OCI-LY7 (cell line): Measurements from ENCODE around the gene KCNH1. TPM values are rescaled to one million over a fixed set of nuclear protein-coding genes. Genes with fewer than 3 reads are reported as not detected.

ENCODE experiments used
- Bru-seq: library from RNA; stranded (reverse); fragments of 400-500 nt; gene quantifications from one replicate; lab custom pipeline; 2021; lab: Mats Ljungman, UMichigan
- BruChase-seq, 2 experiments: library from RNA; stranded (reverse); fragments of 400-500 nt; gene quantifications; one replicate each; lab custom pipeline; 2021; lab: Mats Ljungman, UMichigan
- BruUV-seq: library from RNA; stranded (reverse); fragments of 400-500 nt; replicated peaks from 2 replicates; lab custom pipeline; 2021; lab: Mats Ljungman, UMichigan
- CTCF ChIA-PET: fragments of 300-600 bp; sonication (Branson Sonifier 250); formaldehyde crosslinking; loops from one replicate; lab custom pipeline; 2022; ENCODE audit warnings: antibody characterized with exemption; ENCODE audit not compliant: unreplicated experiment; lab: Charles Lee
- POLR2A ChIA-PET: fragments of 300-600 bp; sonication (Branson Sonifier 250); formaldehyde crosslinking; loops from one replicate; lab custom pipeline; 2022; ENCODE audit warnings: antibody characterized with exemption; lab: Charles Lee
- DNase-seq: peaks from one replicate; pipeline ENCODE4 v3.0.0-alpha.2; 2015; ENCODE audit warnings: low spot score
- H2AFZ ChIP-seq: fragments of 200-600 bp; sonication (generic), shearing (Covaris generic); 2 replicates; pipeline ENCODE4 v1.6.1; 2014; ENCODE audit warnings: mild to moderate bottlenecking, antibody characterized with exemption, low read length, moderate library complexity
- H3K27ac ChIP-seq: fragments of 200-600 bp; sonication (generic); 2 replicates; pipeline ENCODE4 v1.5.1; 2014; ENCODE audit warnings: mixed run types, low read depth, mild to moderate bottlenecking, moderate library complexity, low read length, inconsistent platforms; ENCODE audit not compliant: poor library complexity, severe bottlenecking
- H3K36me3 ChIP-seq: fragments of 200-600 bp; sonication (generic); 2 replicates; pipeline ENCODE4 v1.6.1; 2014; ENCODE audit warnings: mild to moderate bottlenecking, antibody characterized with exemption, low read length, moderate library complexity, mixed read lengths; ENCODE audit not compliant: insufficient read depth
- H3K4me1 ChIP-seq: fragments of 200-600 bp; sonication (generic); 2 replicates; pipeline ENCODE4 v1.5.1; 2014; ENCODE audit warnings: mild to moderate bottlenecking, low read length; ENCODE audit not compliant: insufficient read depth, poor library complexity, severe bottlenecking
- H3K4me2 ChIP-seq: fragments of 200-600 bp; sonication (generic); 2 replicates; pipeline ENCODE4 v1.6.1; 2014; ENCODE audit warnings: mild to moderate bottlenecking, low read length
- H3K4me3 ChIP-seq: fragments of 200-600 bp; sonication (generic); 2 replicates; pipeline ENCODE4 v1.5.1; 2014; ENCODE audit warnings: mild to moderate bottlenecking, low read depth, low read length; ENCODE audit not compliant: poor library complexity, severe bottlenecking
- H3K79me2 ChIP-seq: fragments of 200-600 bp; sonication (generic); 2 replicates; pipeline ENCODE4 v1.6.1; 2016; ENCODE audit warnings: low read depth, mild to moderate bottlenecking, low read length, moderate library complexity, mixed read lengths; ENCODE audit not compliant: insufficient read depth
- H3K9me2 ChIP-seq: fragments of 200-600 bp; sonication (generic); 2 replicates; pipeline ENCODE4 v1.6.1; 2016; ENCODE audit warnings: mild to moderate bottlenecking, low read length, mixed read lengths; ENCODE audit not compliant: insufficient read depth
- H3K9me3 ChIP-seq: fragments of 200-600 bp; sonication (generic); 2 replicates; pipeline ENCODE4 v1.6.1; 2014; ENCODE audit warnings: mild to moderate bottlenecking, mixed run types, low read length, mixed read lengths
- H4K20me1 ChIP-seq: fragments of 200-600 bp; sonication (generic); 2 replicates; pipeline ENCODE4 v1.6.1; 2014; ENCODE audit warnings: mild to moderate bottlenecking, antibody characterized with exemption, low read length, moderate library complexity, mixed read lengths; ENCODE audit not compliant: insufficient read depth
- EZH2phosphoT487 ChIP-seq: fragments of 200-600 bp; sonication (generic); IDR thresholded peaks from 2 replicates; pipeline ENCODE4 v1.6.1; 2018; ENCODE audit warnings: low read depth, borderline replicate concordance, mild to moderate bottlenecking, mixed run types, antibody characterized with exemption, low read length, moderate library complexity, mixed read lengths
- intact Hi-C: fragments of 100-400 bp; cut with micrococcal nuclease; formaldehyde crosslinking; loops from one replicate; pipeline ENCODE4 v1.10.0; 2022; ENCODE audit not compliant: unreplicated experiment
- long read RNA-seq: library from polyadenylated mRNA; stranded (forward); transcript quantifications from one replicate; pipeline ENCODE4 v2.0.0, GENCODE V29; 2022
- total RNA-seq, 2 experiments: library from RNA; depleted of rRNA in 1 of 2; stranded (reverse); fragments of >200 nt in 1 of 2; shearing (Covaris generic) in 1 of 2; gene quantifications; 2 replicates each; pipeline ENCODE4 v1.2.3, GENCODE V29; 2014 to 2022
- TF ChIP-seq, protein P1 (sequence below): fragments of 200-600 bp; sonication (generic); conservative IDR thresholded peaks from 2 replicates; pipeline ENCODE4 v1.5.1; 2014; ENCODE audit warnings: mild to moderate bottlenecking, antibody characterized with exemption, low read length, moderate library complexity, mixed read lengths

Gene KCNH1, protein sequence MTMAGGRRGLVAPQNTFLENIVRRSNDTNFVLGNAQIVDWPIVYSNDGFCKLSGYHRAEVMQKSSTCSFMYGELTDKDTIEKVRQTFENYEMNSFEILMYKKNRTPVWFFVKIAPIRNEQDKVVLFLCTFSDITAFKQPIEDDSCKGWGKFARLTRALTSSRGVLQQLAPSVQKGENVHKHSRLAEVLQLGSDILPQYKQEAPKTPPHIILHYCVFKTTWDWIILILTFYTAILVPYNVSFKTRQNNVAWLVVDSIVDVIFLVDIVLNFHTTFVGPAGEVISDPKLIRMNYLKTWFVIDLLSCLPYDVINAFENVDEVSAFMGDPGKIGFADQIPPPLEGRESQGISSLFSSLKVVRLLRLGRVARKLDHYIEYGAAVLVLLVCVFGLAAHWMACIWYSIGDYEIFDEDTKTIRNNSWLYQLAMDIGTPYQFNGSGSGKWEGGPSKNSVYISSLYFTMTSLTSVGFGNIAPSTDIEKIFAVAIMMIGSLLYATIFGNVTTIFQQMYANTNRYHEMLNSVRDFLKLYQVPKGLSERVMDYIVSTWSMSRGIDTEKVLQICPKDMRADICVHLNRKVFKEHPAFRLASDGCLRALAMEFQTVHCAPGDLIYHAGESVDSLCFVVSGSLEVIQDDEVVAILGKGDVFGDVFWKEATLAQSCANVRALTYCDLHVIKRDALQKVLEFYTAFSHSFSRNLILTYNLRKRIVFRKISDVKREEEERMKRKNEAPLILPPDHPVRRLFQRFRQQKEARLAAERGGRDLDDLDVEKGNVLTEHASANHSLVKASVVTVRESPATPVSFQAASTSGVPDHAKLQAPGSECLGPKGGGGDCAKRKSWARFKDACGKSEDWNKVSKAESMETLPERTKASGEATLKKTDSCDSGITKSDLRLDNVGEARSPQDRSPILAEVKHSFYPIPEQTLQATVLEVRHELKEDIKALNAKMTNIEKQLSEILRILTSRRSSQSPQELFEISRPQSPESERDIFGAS
- total RNA-seq (2014; rRNA removed; shearing (Covaris generic)) (not detected in 2 replicates), total RNA-seq (2022) (not detected in 2 replicates), Bru-seq, nascent RNA (not detected), BruChase-seq, experiment 1, labeled RNA remaining after a 6-hour chase (percentile 2 among the genes with signal in this experiment), BruChase-seq, experiment 2, labeled RNA remaining after a 2-hour chase (not detected)
- long read RNA-seq, result 0 reads

DNA sequence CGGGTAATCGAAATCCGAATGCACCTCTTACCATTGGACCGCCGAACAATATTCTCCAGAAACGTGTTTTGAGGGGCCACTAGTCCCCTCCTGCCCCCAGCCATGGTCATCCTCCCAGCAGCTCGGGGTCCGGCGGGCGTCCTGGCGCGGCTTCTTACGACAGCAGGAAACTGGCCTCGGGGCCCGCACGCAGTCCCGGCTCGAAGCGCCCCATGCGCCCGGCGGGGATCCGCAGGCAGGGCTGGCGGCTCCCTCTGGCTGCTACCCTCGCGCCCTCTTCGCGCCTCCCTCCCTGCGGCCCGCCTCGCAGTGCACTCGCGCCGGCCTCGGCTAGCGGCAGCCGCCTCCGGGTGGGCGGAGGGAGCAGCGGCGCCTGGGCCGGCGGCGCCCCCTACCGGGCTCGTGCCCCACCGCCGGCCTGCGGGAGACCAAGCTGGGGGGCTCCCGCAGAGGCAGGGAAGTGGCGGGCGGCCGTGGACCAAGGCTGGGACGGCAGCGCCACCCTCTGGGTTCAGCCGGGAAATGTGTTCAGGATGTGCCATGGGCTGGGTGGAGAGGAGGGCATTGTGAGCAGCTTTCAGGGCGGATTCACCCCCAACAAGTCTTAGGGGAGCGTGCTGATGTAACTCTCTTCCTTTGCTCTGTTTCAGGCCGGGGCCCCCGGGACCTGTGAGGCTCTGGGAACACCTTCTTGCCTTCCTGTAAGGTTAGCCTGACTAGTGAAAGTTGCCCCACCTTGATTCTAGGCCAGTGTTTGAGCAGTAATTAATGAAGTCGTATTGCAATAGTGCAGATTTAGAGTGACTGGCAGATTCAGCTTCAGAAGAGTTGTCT lies at the start of gene KCNH1:
TSS of gene KCNH1 (minus strand) at position 313 of the 834 bp plus-strand sequence. CDS start at position 110, 203 bp downstream.
- Histone ChIP-seq H4K20me1 (no peaks in the 10 kb centered on the region), H3K9me3 (no peaks in the 10 kb centered on the region), H3K9me2 (no peaks in the 10 kb centered on the region), H3K4me1 (no peaks in the 10 kb centered on the region), H3K4me3 (no peak within 1 kb of the TSS), H3K79me2 (no peaks in the 10 kb centered on the region), H3K4me2 (no peak within 1 kb of the TSS), H3K27ac (no peak within 1 kb of the TSS), H3K36me3 (no peaks in the 10 kb centered on the region), H2AFZ (no peak within 1 kb of the TSS)
- intact Hi-C loops, result loop anchor here (2.0 to 5.0 kb wide), 2 partner anchors 549 to 687 kb away; no protein-coding TSS in a partner anchor
- ChIA-PET CTCF (no interaction called here), POLR2A (no interaction called here)
- TF ChIP-seq, protein P1, sequence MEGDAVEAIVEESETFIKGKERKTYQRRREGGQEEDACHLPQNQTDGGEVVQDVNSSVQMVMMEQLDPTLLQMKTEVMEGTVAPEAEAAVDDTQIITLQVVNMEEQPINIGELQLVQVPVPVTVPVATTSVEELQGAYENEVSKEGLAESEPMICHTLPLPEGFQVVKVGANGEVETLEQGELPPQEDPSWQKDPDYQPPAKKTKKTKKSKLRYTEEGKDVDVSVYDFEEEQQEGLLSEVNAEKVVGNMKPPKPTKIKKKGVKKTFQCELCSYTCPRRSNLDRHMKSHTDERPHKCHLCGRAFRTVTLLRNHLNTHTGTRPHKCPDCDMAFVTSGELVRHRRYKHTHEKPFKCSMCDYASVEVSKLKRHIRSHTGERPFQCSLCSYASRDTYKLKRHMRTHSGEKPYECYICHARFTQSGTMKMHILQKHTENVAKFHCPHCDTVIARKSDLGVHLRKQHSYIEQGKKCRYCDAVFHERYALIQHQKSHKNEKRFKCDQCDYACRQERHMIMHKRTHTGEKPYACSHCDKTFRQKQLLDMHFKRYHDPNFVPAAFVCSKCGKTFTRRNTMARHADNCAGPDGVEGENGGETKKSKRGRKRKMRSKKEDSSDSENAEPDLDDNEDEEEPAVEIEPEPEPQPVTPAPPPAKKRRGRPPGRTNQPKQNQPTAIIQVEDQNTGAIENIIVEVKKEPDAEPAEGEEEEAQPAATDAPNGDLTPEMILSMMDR, result peak; percentile 73
- TF ChIP-seq EZH2phosphoT487, result no peak
- no TSS peak for BruUV-seq
- DNase-seq, result peak; percentile 33

DNA sequence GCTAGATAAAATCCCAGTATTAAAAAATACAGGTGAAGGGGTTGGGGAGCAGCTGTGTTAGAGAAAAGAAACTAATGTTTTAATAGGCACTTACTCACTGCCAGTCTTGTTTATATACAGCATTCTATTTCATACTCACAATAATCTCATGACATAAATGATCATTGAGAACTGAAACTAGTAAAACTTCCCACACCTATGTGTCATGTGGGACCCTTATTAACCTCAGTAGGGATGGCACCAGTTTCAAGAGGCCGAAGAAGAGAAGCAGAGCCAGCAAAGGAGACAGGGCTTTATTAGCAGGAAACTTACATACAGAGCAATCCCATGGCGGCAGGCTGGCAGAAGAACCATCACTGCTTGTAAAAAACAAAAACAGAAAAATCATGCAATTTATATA lies 48.8 kb upstream of the KCNH1 start:
- Histone ChIP-seq H3K9me2 (no peaks in the 10 kb centered on the region), H2AFZ (no peak overlapping the region), H3K4me2 (no peak overlapping the region), H3K79me2 (no peaks in the 10 kb centered on the region), H4K20me1 (no peaks in the 10 kb centered on the region), H3K27ac (no peak overlapping the region), H3K9me3 (no peaks in the 10 kb centered on the region), H3K4me1 (no peaks in the 10 kb centered on the region), H3K36me3 (no peaks in the 10 kb centered on the region), H3K4me3 (no peak overlapping the region)
- intact Hi-C loops, result no loop called here
- TF ChIP-seq, protein P1, result no peak
- no peak for TF ChIP-seq EZH2phosphoT487
- DNase-seq, result no peak
- CTCF ChIA-PET, result no interaction called here
- no TSS peak for BruUV-seq
- POLR2A ChIA-PET, result interaction anchor here (0.6 kb wide), 1 partner anchor 368 kb away, joined by 3 read pairs; no protein-coding TSS in a partner anchor
